H1 (cell line): ENCODE results near the gene JMJD1C.

Experiments
- CEBPB ChIP-seq: IDR thresholded peaks from 2 replicates; pipeline ENCODE4 v1.6.1; 2012; ENCODE audit warnings: low read depth, low read length
- EP300 ChIP-seq, 2 experiments: IDR thresholded peaks; 1 replicate in 1 of 2; 2 replicates in 1 of 2; pipeline ENCODE4 v1.6.1; 2011 to 2012; ENCODE audit warnings: low read depth in 2 of 2, low read length in 2 of 2, mild to moderate bottlenecking in 2 of 2, borderline replicate concordance in 1 of 2, inconsistent platforms in 1 of 2, moderate library complexity in 1 of 2
- GTF2F1 ChIP-seq: IDR thresholded peaks from 2 replicates; pipeline ENCODE4 v1.6.1; 2012; ENCODE audit warnings: low read depth, low read length, improper control_type of control experiment, borderline replicate concordance
- KDM1A ChIP-seq: fragments of 200-600, 300-600 bp; sonication (generic); IDR thresholded peaks from 2 replicates; pipeline ENCODE4 v1.7.1; 2016; ENCODE audit warnings: mild to moderate bottlenecking, low read length, borderline replicate concordance
- POLR2A ChIP-seq, 2 experiments: IDR thresholded peaks; 1 replicate in 1 of 2; 2 replicates in 1 of 2; pipeline ENCODE4 v1.6.1; 2011; ENCODE audit warnings: low read depth in 2 of 2, low read length in 2 of 2, mild to moderate bottlenecking in 2 of 2; ENCODE audit errors: control extremely low read depth in 1 of 2
- RFX5 ChIP-seq: IDR thresholded peaks from 2 replicates; pipeline ENCODE4 v1.6.1; 2011; ENCODE audit warnings: low read depth, low read length, improper control_type of control experiment, borderline replicate concordance
- SP1 ChIP-seq: IDR thresholded peaks from 2 replicates; pipeline ENCODE4 v1.6.1; 2011; ENCODE audit warnings: low read depth, low read length
- TAF7 ChIP-seq: optimal IDR thresholded peaks from 2 replicates; pipeline ENCODE3; 2011; ENCODE audit warnings: low read depth, mild to moderate bottlenecking, inconsistent platforms, low read length, moderate library complexity, borderline replicate concordance
- YY1 ChIP-seq: IDR thresholded peaks from 2 replicates; pipeline ENCODE4 v1.6.1; 2011; ENCODE audit warnings: low read depth, mild to moderate bottlenecking, low read length
- TF ChIP-seq, protein P1 (sequence below): IDR thresholded peaks from 2 replicates; pipeline ENCODE4 v1.6.1; 2012; ENCODE audit warnings: inconsistent platforms
- TF ChIP-seq, protein P2 (sequence below), 3 experiments: IDR thresholded peaks; 1 replicate in 2 of 3; 2 replicates in 1 of 3; pipeline versions ENCODE4 v1.5.1 to v1.6.1; 2011; ENCODE audit warnings: low read length in 3 of 3, mild to moderate bottlenecking in 3 of 3, inconsistent platforms in 2 of 3, low read depth in 1 of 3, moderate library complexity in 1 of 3; ENCODE audit not compliant: insufficient read depth in 1 of 3; ENCODE audit errors: control extremely low read depth in 1 of 3
- TF ChIP-seq, protein P3 (sequence below): IDR thresholded peaks from 2 replicates; pipeline ENCODE4 v1.6.1; 2012; ENCODE audit warnings: low read length, inconsistent platforms

DNA sequence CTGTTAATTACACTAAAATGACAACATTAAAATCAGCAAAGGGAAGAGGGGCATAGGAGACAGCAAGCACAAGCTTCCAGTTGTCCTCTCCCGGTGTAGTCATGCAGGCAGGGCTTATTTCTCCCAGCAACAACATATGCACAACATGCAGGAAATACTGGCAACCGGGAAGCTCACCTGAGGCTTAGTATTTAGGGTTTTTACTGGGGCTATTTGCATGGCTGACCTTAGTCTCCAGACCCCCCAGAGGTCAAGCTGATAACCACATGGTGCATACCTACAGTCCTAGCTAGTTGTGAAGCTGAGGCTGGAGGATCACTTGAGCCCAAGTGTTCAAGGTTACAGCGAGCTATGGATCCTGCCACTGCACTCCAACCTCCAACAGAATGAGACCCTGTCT lies 12.8 kb upstream of the JMJD1C start:
- TF ChIP-seq, protein P1, sequence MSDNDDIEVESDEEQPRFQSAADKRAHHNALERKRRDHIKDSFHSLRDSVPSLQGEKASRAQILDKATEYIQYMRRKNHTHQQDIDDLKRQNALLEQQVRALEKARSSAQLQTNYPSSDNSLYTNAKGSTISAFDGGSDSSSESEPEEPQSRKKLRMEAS, result peak; percentile 33; the same call in 1 of the 2 replicates
- TF ChIP-seq, protein P2, sequence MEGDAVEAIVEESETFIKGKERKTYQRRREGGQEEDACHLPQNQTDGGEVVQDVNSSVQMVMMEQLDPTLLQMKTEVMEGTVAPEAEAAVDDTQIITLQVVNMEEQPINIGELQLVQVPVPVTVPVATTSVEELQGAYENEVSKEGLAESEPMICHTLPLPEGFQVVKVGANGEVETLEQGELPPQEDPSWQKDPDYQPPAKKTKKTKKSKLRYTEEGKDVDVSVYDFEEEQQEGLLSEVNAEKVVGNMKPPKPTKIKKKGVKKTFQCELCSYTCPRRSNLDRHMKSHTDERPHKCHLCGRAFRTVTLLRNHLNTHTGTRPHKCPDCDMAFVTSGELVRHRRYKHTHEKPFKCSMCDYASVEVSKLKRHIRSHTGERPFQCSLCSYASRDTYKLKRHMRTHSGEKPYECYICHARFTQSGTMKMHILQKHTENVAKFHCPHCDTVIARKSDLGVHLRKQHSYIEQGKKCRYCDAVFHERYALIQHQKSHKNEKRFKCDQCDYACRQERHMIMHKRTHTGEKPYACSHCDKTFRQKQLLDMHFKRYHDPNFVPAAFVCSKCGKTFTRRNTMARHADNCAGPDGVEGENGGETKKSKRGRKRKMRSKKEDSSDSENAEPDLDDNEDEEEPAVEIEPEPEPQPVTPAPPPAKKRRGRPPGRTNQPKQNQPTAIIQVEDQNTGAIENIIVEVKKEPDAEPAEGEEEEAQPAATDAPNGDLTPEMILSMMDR (IDR thresholded peaks at IDR 0.05; ENCODE audit: control extremely low read depth in 1 of 3, insufficient read depth in 1 of 3, low read depth in 1 of 3, low read length in 3 of 3), result peak in 1 of 3 experiments; percentile 9; a peak in 1 of 4 replicates
- no peak for TF ChIP-seq EP300 (IDR thresholded peaks at IDR 0.05; ENCODE audit: borderline replicate concordance in 1 of 2, low read depth in 2 of 2, low read length in 2 of 2)
- TF ChIP-seq TAF7, result no peak
- TF ChIP-seq YY1, result 0 out of 2 replicates have a peak, but pooled peaks have one; percentile 11
- TF ChIP-seq POLR2A (IDR thresholded peaks at IDR 0.05; ENCODE audit: control extremely low read depth in 1 of 2, low read depth in 2 of 2, low read length in 2 of 2), result no peak
- no peak for TF ChIP-seq RFX5
- no peak for TF ChIP-seq SP1
- TF ChIP-seq KDM1A, result no peak
- TF ChIP-seq CEBPB, result no peak
- TF ChIP-seq, protein P3, sequence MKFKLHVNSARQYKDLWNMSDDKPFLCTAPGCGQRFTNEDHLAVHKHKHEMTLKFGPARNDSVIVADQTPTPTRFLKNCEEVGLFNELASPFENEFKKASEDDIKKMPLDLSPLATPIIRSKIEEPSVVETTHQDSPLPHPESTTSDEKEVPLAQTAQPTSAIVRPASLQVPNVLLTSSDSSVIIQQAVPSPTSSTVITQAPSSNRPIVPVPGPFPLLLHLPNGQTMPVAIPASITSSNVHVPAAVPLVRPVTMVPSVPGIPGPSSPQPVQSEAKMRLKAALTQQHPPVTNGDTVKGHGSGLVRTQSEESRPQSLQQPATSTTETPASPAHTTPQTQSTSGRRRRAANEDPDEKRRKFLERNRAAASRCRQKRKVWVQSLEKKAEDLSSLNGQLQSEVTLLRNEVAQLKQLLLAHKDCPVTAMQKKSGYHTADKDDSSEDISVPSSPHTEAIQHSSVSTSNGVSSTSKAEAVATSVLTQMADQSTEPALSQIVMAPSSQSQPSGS, result no peak
- no peak for TF ChIP-seq GTF2F1
